Skeletal muscle satellite cell (primary cell): ENCODE results near the gene MT3.

ENCODE experiments used
- H3K27me3 ChIP-seq: 2 replicates; pipeline ENCODE4 v1.7.0; 2013; ENCODE audit warnings: low read length; ENCODE audit not compliant: control insufficient read depth, insufficient read depth
- H3K36me3 ChIP-seq: 2 replicates; pipeline ENCODE4 v1.7.0; 2013; ENCODE audit warnings: mild to moderate bottlenecking, control low read depth, low read length; ENCODE audit not compliant: insufficient read depth
- H3K4me1 ChIP-seq: 2 replicates; pipeline ENCODE4 v1.7.0; 2013; ENCODE audit warnings: low read length; ENCODE audit not compliant: control insufficient read depth, insufficient read depth
- H3K4me2 ChIP-seq: 2 replicates; pipeline ENCODE4 v1.7.0; 2013; ENCODE audit warnings: mild to moderate bottlenecking, low read length
- H3K4me3 ChIP-seq: 2 replicates; pipeline ENCODE4 v1.7.0; 2013; ENCODE audit warnings: low read length
- H3K9ac ChIP-seq: 2 replicates; pipeline ENCODE4 v1.7.0; 2013; ENCODE audit warnings: mild to moderate bottlenecking, low read depth, low read length, moderate library complexity
- H3K9me3 ChIP-seq: replicated peaks from 2 replicates; pipeline ENCODE4 v1.7.0; 2013; ENCODE audit warnings: mild to moderate bottlenecking, control low read depth, low read length

The MT3 gene

GRCh38 chr16:56625140-56625942 lies 36.0 kb downstream of the MT3 start, which contains the start of gene MT1E:
Gene MT1E (plus strand): TSS chr16:56625781. CDS start chr16:56625852, 71 bp downstream.
- Histone ChIP-seq H3K4me3 (peak within 1 kb of the TSS; percentile 78), H3K9ac (peak within 1 kb of the TSS; percentile 87), H3K4me2 (peak within 1 kb of the TSS; percentile 90), H3K9me3 (no peaks in the 10 kb centered on the region), H3K27me3 (no peaks in the 10 kb centered on the region), H3K4me1 (peaks cover 9% of the 10 kb centered on the region), H3K36me3 (no peaks in the 10 kb centered on the region)

GRCh38 chr16:56625943-56626654 lies 36.8 kb downstream of the MT3 start:
- peak overlapping the region; percentile 90 for H3K4me2 ChIP-seq
- H3K9me3 ChIP-seq = no peaks in the 10 kb centered on the region
- peak overlapping the region; percentile 87 for H3K9ac ChIP-seq
- no peaks in the 10 kb centered on the region for H3K27me3 ChIP-seq
- H3K36me3 ChIP-seq = no peaks in the 10 kb centered on the region
- peaks cover 9% of the 10 kb centered on the region for H3K4me1 ChIP-seq
- H3K4me3 ChIP-seq = peak overlapping the region; percentile 78

GRCh38 chr16:56626685-56627084 lies 37.4 kb downstream of the MT3 start:
- H3K4me2 ChIP-seq = peak overlapping the region; percentile 90
- no peaks in the 10 kb centered on the region for H3K9me3 ChIP-seq
- no peaks in the 10 kb centered on the region for H3K36me3 ChIP-seq
- peaks cover 13% of the 10 kb centered on the region for H3K4me1 ChIP-seq
- H3K4me3 ChIP-seq = peak overlapping the region; percentile 78
- H3K9ac ChIP-seq = peak overlapping the region; percentile 87
- no peaks in the 10 kb centered on the region for H3K27me3 ChIP-seq

- H3K27me3 ChIP-seq = no peaks in the 10 kb centered on the region
- H3K4me1 ChIP-seq = peaks cover 26% of the 10 kb centered on the region
- no peak overlapping the region for H3K9ac ChIP-seq
- no peak overlapping the region for H3K4me3 ChIP-seq
- H3K4me2 ChIP-seq = no peak overlapping the region
- no peaks in the 10 kb centered on the region for H3K36me3 ChIP-seq
- H3K9me3 ChIP-seq = no peaks in the 10 kb centered on the region
Measured at GRCh38 chr16:56628486-56629350, 39.4 kb downstream of the MT3 start.

GRCh38 chr16:56629531-56629930 lies 40.2 kb downstream of the MT3 start:
- peaks cover 26% of the 10 kb centered on the region for H3K4me1 ChIP-seq
- H3K4me3 ChIP-seq = no peak overlapping the region
- H3K9me3 ChIP-seq = no peaks in the 10 kb centered on the region
- no peak overlapping the region for H3K4me2 ChIP-seq
- no peaks in the 10 kb centered on the region for H3K36me3 ChIP-seq
- H3K27me3 ChIP-seq = no peaks in the 10 kb centered on the region
- no peak overlapping the region for H3K9ac ChIP-seq

GRCh38 chr16:56630134-56630533 lies 40.8 kb downstream of the MT3 start:
- Histone ChIP-seq H3K9ac (no peak overlapping the region), H3K27me3 (no peaks in the 10 kb centered on the region), H3K4me1 (peaks cover 22% of the 10 kb centered on the region), H3K9me3 (no peaks in the 10 kb centered on the region), H3K4me2 (no peak overlapping the region), H3K36me3 (no peaks in the 10 kb centered on the region), H3K4me3 (no peak overlapping the region)

GRCh38 chr16:56631197-56631596 lies 41.9 kb downstream of the MT3 start:
- H3K9me3 ChIP-seq = no peaks in the 10 kb centered on the region
- no peak overlapping the region for H3K4me3 ChIP-seq
- H3K4me1 ChIP-seq = peaks cover 20% of the 10 kb centered on the region
- H3K36me3 ChIP-seq = no peaks in the 10 kb centered on the region
- H3K27me3 ChIP-seq = no peaks in the 10 kb centered on the region
- no peak overlapping the region for H3K9ac ChIP-seq
- H3K4me2 ChIP-seq = no peak overlapping the region

GRCh38 chr16:56631832-56632155 lies 42.5 kb downstream of the MT3 start:
- no peaks in the 10 kb centered on the region for H3K27me3 ChIP-seq

GRCh38 chr16:56632156-56632847 lies 43.0 kb downstream of the MT3 start, which contains the start of gene MT1M:
Gene MT1M (plus strand): TSS chr16:56632659. CDS start chr16:56632732, 73 bp downstream.
- peak within 1 kb of the TSS; percentile 72 for H3K9ac ChIP-seq
- no peaks in the 10 kb centered on the region for H3K36me3 ChIP-seq
- peaks cover under 1% of the 10 kb centered on the region for H3K27me3 ChIP-seq
- H3K9me3 ChIP-seq = no peaks in the 10 kb centered on the region
- H3K4me1 ChIP-seq = peaks cover 17% of the 10 kb centered on the region
- peak within 1 kb of the TSS; percentile 66 for H3K4me3 ChIP-seq
- H3K4me2 ChIP-seq = peak within 1 kb of the TSS; percentile 81

More at GRCh38 chr16:56631832-56632155, 42.5 kb downstream of the MT3 start:
- H3K9ac ChIP-seq = peak overlapping the region; percentile 72
- peak overlapping the region; percentile 81 for H3K4me2 ChIP-seq
- H3K4me1 ChIP-seq = peaks cover 20% of the 10 kb centered on the region
- H3K4me3 ChIP-seq = peak overlapping the region; percentile 66
- no peaks in the 10 kb centered on the region for H3K9me3 ChIP-seq
- H3K36me3 ChIP-seq = no peaks in the 10 kb centered on the region

- Histone ChIP-seq H3K27me3 (peaks cover 7% of the 10 kb centered on the region), H3K4me3 (peak overlapping the region; percentile 66), H3K4me2 (peak overlapping the region; percentile 81), H3K36me3 (no peaks in the 10 kb centered on the region), H3K9ac (peak overlapping the region; percentile 72), H3K4me1 (peaks cover 18% of the 10 kb centered on the region), H3K9me3 (no peaks in the 10 kb centered on the region)
Measured at GRCh38 chr16:56632848-56633365, 43.6 kb downstream of the MT3 start.
